Smooth muscle cell (in vitro differentiated cells): Measurements from ENCODE around the gene ENDOV. TPM values are rescaled to one million over a fixed set of nuclear protein-coding genes. Genes with fewer than 3 reads are reported as not detected.

Experiments
- DNase-seq: peaks from one replicate; lab custom pipeline; 2025; ENCODE audit not compliant: unreplicated experiment; lab: John Stamatoyannopoulos, UW
- H2AFZ ChIP-seq: fragments of 200-600 bp; sonication (generic); 2 replicates; pipeline ENCODE4 v1.6.0; 2016; ENCODE audit warnings: antibody characterized with exemption, low read depth, mild to moderate bottlenecking
- H3F3A ChIP-seq: fragments of 200-600 bp; sonication (generic); 2 replicates; pipeline ENCODE4 v1.6.0; 2017; ENCODE audit warnings: antibody characterized with exemption, low read depth
- H3K27ac ChIP-seq: fragments of 200-600 bp; sonication (generic); 2 replicates; pipeline ENCODE4 v1.5.1; 2016; ENCODE audit warnings: low read depth, mild to moderate bottlenecking
- H3K27me3 ChIP-seq: fragments of 200-600 bp; sonication (generic); 2 replicates; pipeline ENCODE4 v1.6.1; 2016; ENCODE audit warnings: low read depth, mild to moderate bottlenecking
- H3K36me3 ChIP-seq: fragments of 200-600 bp; sonication (generic); 2 replicates; pipeline ENCODE4 v1.5.1; 2016; ENCODE audit warnings: low read depth
- H3K4me1 ChIP-seq: fragments of 200-600 bp; sonication (generic); 2 replicates; pipeline ENCODE4 v1.5.1; 2016; ENCODE audit warnings: low read depth
- H3K4me2 ChIP-seq: fragments of 200-600 bp; sonication (generic); 2 replicates; pipeline ENCODE4 v1.6.0; 2016; ENCODE audit warnings: mild to moderate bottlenecking
- H3K4me3 ChIP-seq: fragments of 200-600 bp; sonication (generic); 2 replicates; pipeline ENCODE4 v1.5.1; 2016; ENCODE audit warnings: mild to moderate bottlenecking
- H3K79me2 ChIP-seq: fragments of 200-600 bp; sonication (generic); 2 replicates; pipeline ENCODE4 v1.6.0; 2016; ENCODE audit warnings: low read depth, mild to moderate bottlenecking
- H3K9ac ChIP-seq: fragments of 200-600 bp; sonication (generic); 2 replicates; pipeline ENCODE4 v1.6.0; 2016; ENCODE audit warnings: low read depth
- H3K9me3 ChIP-seq: fragments of 200-600 bp; sonication (generic); replicated peaks from 2 replicates; pipeline ENCODE4 v1.5.1; 2016; ENCODE audit warnings: low read depth
- H4K20me1 ChIP-seq: fragments of 200-600 bp; sonication (generic); 2 replicates; pipeline ENCODE4 v1.6.0; 2016; ENCODE audit warnings: low read depth
- WGBS: methylation state at CpG from one replicate; pipeline ENCODE4 v1.1.7; 2016; ENCODE audit warnings: low lambda C conversion rate; 5-methylcytosine and 5-hydroxymethylcytosine counted together
- polyA plus RNA-seq: library from polyadenylated mRNA; unstranded; fragments of >200 nt; fragmentation: Nextera tagmentation; extraction: Ambion mirVana; gene quantifications from 2 replicates; pipeline ENCODE4 v1.2.1, GENCODE V29; 2016
- total RNA-seq: library from RNA; depleted of rRNA; stranded (reverse); fragments of >200 nt; gene quantifications from 2 replicates; pipeline ENCODE4 v1.2.3, GENCODE V29; 2014
- TF ChIP-seq, protein P1 (sequence below): fragments of 200-600 bp; sonication (generic); IDR thresholded peaks from 2 replicates; pipeline ENCODE4 v1.5.1; 2017; ENCODE audit warnings: borderline replicate concordance, mild to moderate bottlenecking, antibody characterized with exemption; ENCODE audit not compliant: insufficient read depth, poor library complexity, severe bottlenecking

Gene ENDOV
- total and polyA plus RNA-seq, 2 experiments from 2014 or later = 31.6 to 59.7 TPM

DNA sequence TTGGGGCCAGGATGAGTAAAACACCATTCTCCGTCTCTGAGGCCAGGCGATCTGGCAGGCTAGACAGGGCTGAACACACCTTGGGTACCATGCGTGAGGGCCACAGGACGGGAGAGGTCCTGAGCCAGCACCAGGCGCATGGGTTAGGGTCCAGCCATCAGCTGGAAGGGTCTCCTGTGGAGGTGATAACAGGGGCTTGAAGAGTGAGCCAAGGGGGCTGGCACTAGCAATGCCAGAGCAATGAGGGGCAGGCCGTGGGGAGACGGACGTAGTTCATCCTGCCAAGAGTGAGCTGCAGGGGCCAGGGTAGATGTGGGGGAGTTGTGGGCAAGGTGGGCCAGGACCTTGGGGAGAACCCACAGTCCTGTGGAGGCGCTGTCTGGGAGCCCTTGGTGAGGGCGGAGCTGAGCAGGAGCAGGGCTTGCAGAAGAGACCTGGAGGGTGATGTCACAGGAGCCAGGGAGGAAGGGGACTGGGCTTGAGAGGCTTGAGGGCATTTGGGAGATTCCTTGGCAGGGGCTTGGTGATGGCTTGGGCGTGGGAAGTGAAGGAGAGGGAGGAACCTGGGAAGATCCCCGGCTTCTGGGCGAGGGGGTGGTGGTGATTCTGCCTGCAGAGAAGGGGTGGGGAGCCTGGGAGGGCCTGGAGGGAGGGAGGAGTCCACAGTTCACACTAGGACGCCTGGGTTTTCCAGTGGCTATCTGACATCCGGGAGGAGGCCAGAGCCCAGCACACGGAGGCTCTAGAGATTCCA, 67.8 kb downstream of the ENDOV start:
- H3K27ac ChIP-seq = no peak overlapping the region
- no peak overlapping the region for H2AFZ ChIP-seq

DNA sequence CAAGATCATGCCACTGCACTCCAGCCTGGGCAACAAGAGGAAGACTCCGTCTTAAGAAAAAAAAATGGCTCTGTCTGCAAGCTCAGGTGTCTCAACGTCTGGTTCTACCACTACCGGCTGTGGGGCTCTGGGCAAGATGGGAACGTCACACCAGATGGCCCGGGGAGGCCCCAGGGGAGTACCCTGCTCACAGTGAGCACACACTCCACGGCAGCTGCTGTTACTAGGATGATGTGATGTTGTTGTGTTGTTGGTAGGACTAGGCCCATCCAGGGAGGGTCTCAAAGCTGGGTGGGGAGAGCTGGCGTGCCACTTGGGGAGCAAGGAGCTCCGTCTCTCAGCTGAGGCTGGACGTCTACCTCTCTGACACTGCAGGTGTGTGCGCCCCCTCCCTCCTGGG, 70.9 kb downstream of the ENDOV start:
- TF ChIP-seq, protein P1, sequence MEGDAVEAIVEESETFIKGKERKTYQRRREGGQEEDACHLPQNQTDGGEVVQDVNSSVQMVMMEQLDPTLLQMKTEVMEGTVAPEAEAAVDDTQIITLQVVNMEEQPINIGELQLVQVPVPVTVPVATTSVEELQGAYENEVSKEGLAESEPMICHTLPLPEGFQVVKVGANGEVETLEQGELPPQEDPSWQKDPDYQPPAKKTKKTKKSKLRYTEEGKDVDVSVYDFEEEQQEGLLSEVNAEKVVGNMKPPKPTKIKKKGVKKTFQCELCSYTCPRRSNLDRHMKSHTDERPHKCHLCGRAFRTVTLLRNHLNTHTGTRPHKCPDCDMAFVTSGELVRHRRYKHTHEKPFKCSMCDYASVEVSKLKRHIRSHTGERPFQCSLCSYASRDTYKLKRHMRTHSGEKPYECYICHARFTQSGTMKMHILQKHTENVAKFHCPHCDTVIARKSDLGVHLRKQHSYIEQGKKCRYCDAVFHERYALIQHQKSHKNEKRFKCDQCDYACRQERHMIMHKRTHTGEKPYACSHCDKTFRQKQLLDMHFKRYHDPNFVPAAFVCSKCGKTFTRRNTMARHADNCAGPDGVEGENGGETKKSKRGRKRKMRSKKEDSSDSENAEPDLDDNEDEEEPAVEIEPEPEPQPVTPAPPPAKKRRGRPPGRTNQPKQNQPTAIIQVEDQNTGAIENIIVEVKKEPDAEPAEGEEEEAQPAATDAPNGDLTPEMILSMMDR = no peak
- H3K27me3 ChIP-seq = peaks cover 65% of the 10 kb centered on the region
- WGBS = 83% methylated on average over 10 of the region's 10 CpGs

More for the DNA sequence above, 67.8 kb downstream of the ENDOV start:
- no peaks in the 10 kb centered on the region for H3K9me3 ChIP-seq
- no peaks in the 10 kb centered on the region for H3K36me3 ChIP-seq
- peaks cover 86% of the 10 kb centered on the region for H3K27me3 ChIP-seq
- TF ChIP-seq, protein P1 = no peak
- no peaks in the 10 kb centered on the region for H4K20me1 ChIP-seq
- H3K79me2 ChIP-seq = no peaks in the 10 kb centered on the region
- 84% methylated on average over 13 of the region's 16 CpGs for whole genome bisulfite sequencing
- H3F3A ChIP-seq = no peaks in the 10 kb centered on the region
- H3K4me2 ChIP-seq = no peak overlapping the region
- H3K4me3 ChIP-seq = no peak overlapping the region
- H3K4me1 ChIP-seq = peaks cover 10% of the 10 kb centered on the region
- no peak for DNase-seq
- H3K9ac ChIP-seq = no peak overlapping the region

DNA sequence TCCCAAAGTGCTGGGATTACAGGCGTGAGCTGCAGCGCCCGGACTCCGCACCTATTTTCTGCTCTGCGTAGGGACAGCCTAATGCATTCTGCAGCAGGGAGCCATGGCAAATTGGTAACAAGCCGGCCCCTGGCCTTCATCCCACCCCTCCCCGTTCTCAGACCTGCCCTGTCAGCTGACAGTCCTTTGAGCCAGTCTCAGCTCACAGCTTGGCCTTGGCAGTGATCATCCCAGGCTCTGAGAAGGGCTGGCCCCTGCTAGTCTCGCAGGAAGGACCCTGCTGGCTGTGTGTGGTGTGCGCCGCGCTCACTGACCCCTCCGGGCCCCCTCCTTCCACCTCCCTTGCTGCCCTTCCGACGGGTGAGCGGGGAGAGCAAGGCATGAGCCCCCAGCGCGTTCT, 71.7 kb downstream of the ENDOV start:
- Histone ChIP-seq H3K27me3 (peaks cover 60% of the 10 kb centered on the region), H3K4me2 (no peak overlapping the region), H3K9me3 (no peaks in the 10 kb centered on the region), H3K4me3 (no peak overlapping the region), H3K27ac (no peak overlapping the region), H3K79me2 (no peaks in the 10 kb centered on the region), H4K20me1 (no peaks in the 10 kb centered on the region), H3K9ac (no peak overlapping the region), H3K4me1 (peaks cover 8% of the 10 kb centered on the region), H2AFZ (no peak overlapping the region), H3F3A (no peaks in the 10 kb centered on the region), H3K36me3 (no peaks in the 10 kb centered on the region)
- WGBS = 76% methylated on average over 17 of the region's 17 CpGs
- TF ChIP-seq, protein P1 = no peak
- no peak for DNase-seq

More for the DNA sequence above, 70.9 kb downstream of the ENDOV start:
- no peaks in the 10 kb centered on the region for H3K4me1 ChIP-seq
- no peaks in the 10 kb centered on the region for H3F3A ChIP-seq
- H3K36me3 ChIP-seq = no peaks in the 10 kb centered on the region
- H3K79me2 ChIP-seq = no peaks in the 10 kb centered on the region
- H3K4me3 ChIP-seq = no peak overlapping the region
- H2AFZ ChIP-seq = no peak overlapping the region
- H4K20me1 ChIP-seq = no peaks in the 10 kb centered on the region
- H3K9me3 ChIP-seq = no peaks in the 10 kb centered on the region
- H3K9ac ChIP-seq = no peak overlapping the region
- no peak overlapping the region for H3K27ac ChIP-seq
- no peak overlapping the region for H3K4me2 ChIP-seq
- no peak for DNase-seq

DNA sequence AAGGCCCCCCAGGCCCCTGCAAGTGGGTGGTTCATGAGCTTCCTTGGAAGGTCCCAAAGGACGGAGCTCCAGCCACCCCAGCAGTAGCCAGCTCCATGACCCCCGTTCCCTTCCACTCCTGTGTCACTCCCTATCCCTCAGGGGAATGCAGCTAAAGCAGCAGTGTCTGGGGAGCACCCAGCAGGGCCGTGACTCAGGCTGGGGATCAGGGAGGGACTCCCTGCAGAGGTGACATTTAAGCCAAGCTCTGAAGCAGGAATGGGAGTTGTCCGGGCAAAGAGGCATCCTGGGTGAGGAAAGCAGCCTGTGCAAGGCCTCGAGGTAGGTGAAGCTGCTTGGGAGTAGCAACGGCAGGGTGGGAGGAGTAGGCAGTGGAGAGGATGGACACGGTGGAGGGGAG, 72.5 kb downstream of the ENDOV start:
- no peak overlapping the region for H3K27ac ChIP-seq
- no peak for DNase-seq
- no peaks in the 10 kb centered on the region for H3K9me3 ChIP-seq
- H3K79me2 ChIP-seq = no peaks in the 10 kb centered on the region
- no peak overlapping the region for H3K9ac ChIP-seq
- H3K4me1 ChIP-seq = peaks cover 10% of the 10 kb centered on the region
- peaks cover 52% of the 10 kb centered on the region for H3K27me3 ChIP-seq
- H3F3A ChIP-seq = no peaks in the 10 kb centered on the region
- H2AFZ ChIP-seq = no peak overlapping the region
- WGBS = 81% methylated on average over 7 of the region's 7 CpGs
- H4K20me1 ChIP-seq = no peaks in the 10 kb centered on the region
- TF ChIP-seq, protein P1 = no peak
- H3K4me3 ChIP-seq = no peak overlapping the region
- no peak overlapping the region for H3K4me2 ChIP-seq
- no peaks in the 10 kb centered on the region for H3K36me3 ChIP-seq
